ENCODE measurements around the gene PTPRQ.

Gene PTPRQ

DNA sequence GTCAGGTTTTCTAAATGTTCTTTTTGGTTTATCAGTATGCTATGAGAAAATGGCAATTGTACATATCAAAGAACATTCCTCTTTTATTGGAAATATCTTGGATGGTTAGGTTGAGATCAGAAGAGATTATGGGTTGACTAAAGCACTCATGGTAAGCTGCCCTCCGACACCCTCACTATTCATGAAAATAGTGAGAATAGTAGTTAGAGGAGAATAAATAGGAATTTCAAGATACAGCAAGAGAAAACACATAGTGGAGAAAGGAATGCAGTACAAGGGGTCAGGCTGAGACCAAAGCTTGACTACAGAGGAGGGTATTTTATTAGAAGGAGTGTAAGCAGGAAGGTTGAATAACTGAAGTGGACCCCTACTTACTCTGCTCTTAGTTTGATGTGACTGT lies 112.5 kb downstream of the PTPRQ start:
- no peak for DNase-seq (ENCODE audit: low spot score)

DNA sequence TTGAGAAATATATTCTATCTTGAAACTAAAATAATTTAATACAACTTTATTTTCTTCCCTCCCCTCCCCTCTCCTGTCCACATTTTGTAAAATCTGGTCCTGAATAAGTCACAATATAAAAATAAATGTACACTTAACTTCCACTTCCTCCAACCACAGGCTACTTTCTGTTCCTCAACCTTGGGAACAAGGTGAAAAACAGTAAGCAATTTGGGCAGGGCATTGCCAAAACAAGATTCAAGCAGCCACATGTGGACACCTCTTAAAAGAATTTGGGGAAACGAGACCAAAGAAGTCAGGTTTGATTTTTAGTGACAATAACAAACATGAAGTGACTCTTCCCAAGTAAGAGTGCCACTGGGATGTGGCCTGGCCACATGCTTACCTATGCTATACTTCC lies 115.7 kb downstream of the PTPRQ start:
- DNase-seq (ENCODE audit: low spot score), result no peak

DNA sequence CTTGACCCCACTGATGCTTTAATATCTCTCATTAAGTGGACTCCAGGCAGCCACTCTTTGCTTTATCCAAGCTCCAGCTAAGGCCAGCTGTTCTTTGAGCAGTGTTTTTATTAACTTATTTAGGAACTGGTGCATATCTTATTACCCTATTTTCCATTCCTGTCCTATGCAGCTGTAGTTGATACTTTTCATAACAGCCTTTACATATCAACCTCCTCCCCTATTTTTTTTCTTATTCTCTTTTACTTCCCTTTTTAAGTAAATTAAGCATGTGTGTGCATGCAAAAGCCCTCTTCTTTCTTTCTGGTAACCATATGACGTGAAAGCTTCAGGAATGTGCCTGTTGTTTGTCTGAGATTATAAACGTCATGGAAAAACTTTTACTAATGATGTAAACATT lies 121.2 kb downstream of the PTPRQ start:
- DNase-seq (ENCODE audit: low spot score), result no peak

DNA sequence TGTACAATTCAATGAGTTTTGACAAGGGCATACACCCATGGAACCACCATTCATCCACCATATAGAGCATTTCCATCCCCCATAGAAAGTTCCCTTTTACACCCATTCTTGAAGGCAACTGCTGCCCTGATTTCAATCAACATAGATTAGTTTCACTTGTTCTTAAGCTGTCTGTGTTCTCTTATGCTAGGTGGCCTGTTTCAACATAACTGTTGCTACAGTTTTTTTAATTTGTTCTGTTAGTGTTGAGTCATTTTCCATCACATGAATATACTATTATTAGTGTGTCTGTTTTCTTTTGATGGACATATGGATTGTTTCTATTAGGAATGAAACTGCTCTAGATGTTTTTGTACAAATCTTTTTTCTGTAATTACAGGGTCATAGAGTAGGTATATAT lies 123.4 kb downstream of the PTPRQ start:
- no peak for DNase-seq (ENCODE audit: low spot score)

DNA sequence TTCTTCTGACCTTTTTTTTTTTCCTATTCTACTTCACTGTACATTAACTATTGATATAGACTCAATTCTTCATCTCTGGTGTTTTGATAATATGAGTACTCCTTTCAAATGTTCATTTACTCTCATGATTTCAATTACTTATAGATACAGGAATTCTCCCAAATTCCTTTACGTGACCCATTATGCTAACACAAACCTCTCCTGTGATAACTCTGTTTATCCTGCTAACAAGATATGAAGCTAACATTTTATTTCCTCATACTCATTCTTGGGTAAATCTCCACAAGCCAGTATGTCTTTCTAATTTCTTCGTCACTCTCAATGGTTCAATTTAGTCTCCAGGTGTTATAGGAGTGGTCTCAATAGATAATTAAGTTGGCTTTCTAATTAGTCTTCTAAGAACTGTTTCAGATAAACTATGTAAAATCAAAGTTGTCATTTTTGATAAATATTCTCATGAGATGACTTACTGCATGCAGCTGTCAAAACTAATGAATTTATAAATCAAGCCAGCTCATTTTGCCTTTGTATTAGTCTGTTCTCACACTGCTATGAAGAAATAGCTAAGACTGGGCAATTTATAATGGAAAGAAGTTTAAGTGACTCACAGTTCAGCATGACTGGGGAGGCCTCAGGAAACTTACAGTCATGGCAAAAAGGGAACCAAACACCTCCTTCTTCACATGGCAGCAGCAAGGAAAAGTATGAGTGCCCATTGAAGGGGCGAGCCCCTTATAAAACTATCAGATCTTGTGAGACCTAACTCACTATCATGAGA lies 132.8 kb downstream of the PTPRQ start:
- no peak for DNase-seq (ENCODE audit: low spot score)

DNA sequence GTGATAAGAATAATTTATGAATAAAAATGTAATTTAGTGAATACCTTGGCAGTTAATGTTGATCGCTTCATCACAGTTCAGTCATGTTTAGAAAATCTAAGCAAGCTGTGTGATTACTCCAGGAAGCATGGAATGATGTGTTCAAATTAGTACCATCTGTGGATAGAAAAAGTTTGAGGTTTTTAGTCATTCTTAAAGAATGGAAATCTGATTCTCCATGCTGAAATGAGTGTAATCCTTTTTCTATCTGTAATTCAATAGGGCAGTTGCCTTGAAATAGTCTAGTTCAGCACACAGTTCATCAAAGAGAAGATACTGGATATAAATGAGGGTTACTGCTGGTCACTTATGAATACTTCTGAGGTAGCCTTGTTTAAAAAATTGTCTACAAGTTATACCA lies 136.2 kb downstream of the PTPRQ start:
- DNase-seq (ENCODE audit: low spot score), result no peak

DNA sequence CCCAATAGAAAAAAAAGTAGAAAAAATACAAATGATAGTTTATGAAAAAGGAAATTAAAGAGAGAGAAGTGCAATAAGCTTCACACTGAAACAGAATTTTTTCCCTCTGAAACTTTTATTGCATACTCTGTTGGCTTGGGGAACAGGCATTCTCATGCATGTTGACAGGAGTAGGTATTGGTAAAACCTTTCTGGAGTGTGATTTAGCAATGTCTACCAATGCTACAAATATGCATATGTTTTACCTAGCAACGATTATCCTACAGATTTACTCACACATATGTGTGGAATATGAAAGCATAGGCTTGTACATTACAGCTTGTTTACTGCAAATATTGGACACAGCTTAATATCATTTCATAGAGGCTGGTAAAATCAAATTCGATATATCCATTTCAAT lies 137.7 kb downstream of the PTPRQ start:
- no peak for DNase-seq (ENCODE audit: low spot score)

DNA sequence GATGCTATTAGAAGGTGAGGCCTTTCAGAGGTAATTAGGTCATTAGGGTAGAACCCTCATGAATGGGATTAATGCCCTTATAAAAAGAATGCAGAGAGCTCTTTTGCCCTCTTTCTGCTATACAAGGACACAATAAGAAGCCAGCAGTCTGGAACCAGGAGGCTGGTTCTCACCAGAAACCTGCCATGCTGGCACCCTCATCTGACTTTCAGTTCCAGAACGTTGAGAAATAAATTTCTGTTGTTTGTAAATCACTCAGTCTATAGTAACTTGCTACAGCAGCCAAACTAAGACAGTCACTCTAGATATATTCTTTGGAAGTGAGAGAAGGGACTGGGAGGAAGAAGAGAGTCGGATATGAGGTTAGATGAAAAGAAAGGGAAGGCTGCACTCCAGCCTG lies 138.4 kb downstream of the PTPRQ start:
- no peak for DNase-seq (ENCODE audit: low spot score)

DNA sequence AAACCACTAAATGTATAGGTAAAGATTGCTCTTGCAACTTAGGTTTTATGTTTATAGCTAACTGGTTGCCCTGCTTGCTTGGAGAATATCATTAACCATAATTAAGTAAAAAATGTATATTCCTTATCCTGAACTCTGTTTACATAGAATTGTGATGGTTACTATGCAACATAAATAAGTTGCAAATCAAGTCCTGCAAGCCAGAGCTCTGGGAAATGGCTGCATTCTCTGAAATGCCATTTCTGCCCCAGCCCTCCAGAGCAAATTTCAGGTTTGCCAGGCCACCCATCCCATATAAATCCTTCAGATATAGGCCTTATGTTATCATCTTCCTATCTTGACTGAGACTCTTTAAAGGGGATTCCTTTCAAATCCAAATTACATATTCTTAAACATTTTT lies 145.0 kb downstream of the PTPRQ start:
- no peak for DNase-seq (ENCODE audit: low spot score)

DNA sequence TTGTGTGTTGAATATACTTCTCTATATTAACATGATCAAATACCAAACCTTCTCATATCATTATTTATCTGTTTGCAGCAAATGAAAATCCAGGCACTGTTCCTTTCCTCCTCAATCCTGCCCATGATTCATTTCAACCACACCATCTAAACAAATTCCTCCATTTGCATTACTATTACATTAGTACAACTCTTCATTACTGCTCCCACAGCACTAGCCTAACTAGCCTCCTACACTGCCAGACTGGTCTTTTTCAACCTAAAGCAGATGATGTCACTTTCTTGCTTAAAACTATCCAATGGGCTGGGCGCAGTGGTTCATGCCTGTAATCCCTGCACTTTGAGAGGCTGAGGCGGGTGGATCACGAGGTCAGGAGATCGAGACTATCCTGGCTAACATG lies 146.1 kb downstream of the PTPRQ start:
- no peak for DNase-seq (ENCODE audit: low spot score)

DNA sequence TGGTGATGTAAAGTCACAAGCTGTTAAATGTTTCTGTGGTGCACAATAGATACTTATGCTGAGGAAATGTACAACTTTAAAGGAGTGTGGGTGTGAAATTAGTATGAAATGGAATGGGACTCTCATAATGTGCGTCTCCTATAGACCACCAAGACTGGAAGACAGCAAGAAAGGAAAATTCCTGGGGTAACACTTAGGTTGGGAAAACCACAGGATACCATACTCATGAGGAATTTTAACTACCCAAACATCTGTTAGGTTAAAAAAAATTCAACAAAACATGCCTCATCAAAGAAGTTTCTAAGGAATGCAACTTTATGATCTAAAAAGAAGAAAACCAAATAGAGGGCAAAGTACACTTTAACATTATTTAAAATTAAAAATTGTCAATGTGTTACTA lies 149.7 kb downstream of the PTPRQ start:
- no peak for DNase-seq (ENCODE audit: low spot score)

DNA sequence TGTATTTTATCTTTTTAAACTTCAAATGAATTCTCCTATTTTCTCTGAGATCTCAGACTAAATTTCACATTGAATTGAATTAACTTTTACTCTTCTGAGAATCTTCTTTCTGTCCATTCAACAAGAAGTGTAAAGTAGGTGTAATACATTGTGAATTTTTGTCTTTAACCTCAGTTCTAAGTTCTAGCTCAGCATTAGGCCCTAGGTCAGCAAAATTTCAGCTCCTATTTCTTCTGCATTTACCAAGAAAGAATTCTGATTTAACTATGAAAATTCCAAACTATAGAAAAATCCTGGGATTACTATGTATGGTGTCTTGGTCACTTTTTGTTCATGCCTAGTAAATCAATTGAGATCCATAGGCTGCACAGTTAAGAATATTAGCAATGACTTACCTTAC lies 152.5 kb downstream of the PTPRQ start:
- DNase-seq (ENCODE audit: low spot score), result no peak

DNA sequence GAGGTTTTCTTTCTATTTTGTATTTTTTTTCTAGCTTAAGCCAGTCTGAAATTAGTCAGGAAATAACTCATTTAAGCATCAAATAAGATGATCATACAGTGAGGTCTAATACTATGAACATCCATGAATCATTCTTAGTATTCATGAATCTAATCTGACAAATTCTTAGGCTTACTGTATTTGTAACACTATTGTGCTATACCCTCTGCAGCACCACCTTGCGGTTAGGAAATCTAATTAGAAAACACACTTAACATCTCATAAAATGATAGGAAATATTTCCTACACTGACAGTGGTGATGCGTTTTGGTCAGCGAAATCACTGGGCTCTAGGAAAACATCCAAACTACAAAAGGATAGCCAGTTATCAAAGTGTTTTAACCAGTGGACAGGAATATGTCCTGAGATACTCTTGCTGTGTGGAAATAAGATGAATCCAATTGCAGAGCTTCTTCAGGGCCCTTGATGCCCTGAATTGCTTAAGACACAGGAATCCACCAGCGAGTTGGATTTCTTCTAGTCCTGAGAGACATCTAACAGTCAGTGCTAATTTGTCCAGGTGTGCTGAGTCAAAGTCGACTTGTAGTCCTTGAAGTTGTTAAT lies 154.1 kb downstream of the PTPRQ start:
- DNase-seq (ENCODE audit: low spot score), result peak; percentile 7

DNA sequence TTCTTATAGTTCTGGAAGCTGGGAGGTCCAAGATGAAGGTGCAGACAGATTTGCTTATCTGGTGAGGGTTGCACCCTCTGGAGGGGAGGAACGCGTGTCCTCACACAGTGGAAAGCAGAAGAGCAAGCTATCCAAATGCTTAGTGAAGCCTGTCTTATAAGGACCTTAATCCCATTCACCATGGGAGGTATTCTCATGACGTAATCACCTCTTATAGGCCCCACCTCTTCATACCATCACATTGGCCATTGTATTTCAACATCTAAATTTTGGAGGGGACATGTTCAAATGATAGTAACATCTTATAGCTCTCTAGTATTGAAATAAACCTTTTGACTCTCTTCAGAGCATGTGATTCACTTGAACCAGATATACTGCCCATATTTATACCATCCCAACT lies 158.4 kb downstream of the PTPRQ start:
- no peak for DNase-seq (ENCODE audit: low spot score)

DNA sequence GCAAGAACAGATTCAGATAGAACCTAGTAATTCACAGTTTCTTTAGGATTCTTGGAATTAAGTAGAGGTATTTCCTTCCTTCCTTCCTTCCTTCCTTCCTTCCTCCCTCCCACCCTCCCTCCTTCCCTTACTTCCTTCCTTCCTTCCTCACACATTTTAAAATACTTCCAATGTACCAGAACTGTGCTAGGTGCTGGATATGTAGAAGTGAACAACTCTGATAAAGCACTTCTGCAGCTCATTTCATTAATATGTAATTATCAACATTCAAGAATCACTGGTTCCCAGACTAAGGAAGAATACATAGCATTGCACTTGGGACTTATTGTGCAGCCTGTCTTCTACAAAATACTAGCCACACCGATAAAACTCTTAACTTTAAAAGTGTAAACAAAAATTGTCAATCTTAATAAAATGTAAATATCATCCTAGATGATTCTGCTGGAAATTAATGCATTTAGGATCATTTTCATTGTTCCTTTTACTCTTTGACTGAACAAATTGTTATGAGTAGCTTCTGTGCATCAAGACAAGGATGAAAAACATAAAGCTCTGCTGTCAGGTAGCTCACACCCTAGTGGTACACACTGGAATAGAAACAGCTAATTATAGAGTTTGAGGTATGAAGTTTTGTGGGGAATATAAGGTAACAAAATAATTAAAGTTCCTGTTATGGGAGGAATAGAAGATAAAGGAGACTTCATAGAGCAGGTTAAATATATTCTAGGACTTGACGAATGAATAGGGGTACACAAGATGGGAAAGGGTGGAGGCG lies 163.5 kb downstream of the PTPRQ start:
- DNase-seq (ENCODE audit: low spot score), result no peak

DNA sequence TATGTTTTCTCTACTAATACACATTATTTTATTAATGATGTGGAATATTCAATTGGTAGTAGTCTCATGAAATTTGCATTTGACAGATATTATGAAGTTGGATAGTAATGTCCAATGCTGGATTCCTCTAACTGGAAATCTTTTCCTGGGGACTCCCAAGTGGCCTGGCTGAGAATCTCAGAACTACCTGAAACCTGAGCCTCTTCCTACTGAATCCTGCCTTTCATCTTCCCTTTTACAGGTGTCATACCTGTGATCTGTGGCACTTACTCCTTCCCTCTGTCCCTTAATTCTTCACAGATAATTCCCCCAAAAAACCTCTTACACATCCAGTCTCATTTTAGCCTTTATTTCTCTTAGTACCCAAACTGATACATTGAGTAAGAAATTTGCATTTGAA lies 173.7 kb downstream of the PTPRQ start:
- DNase-seq (ENCODE audit: low spot score), result no peak

DNA sequence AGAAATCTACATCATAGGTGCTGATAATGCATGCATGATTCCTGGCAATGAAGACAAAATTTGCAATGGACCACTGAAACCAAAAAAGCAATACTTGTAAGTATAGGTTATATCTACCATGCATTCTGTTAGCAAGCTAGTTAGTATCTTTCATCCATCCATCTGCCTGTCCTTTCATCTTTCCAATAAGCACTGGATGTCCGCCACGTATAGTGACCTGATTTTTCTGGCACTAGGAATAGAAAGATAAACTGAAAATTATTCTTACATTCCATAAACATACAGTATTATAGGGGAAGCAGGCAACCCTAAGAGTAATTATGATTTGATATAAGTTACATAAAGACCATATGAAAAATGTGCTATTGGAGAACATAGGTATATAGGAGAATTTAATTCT lies 176.2 kb downstream of the PTPRQ start:
- no peak for DNase-seq (ENCODE audit: low spot score)

DNA sequence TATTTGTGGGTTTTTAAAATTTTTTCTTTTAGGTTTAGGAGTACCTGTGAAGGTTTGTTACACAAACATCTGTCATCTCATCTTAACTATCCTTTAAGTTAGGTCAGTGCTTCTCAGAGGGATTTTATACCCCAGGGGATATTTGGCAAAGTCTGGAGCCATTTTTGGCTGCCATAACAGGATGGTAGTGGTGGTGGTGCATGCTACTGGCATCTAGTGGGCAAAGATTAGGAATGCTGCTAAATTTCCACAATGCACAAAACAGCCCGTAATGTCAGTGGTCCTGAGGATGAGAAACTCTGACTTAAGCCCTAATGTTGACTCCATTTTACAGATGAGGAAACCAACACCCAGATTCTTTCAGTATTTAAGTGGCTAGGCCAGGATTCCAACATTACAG lies 178.2 kb downstream of the PTPRQ start:
- DNase-seq (ENCODE audit: low spot score), result no peak

DNA sequence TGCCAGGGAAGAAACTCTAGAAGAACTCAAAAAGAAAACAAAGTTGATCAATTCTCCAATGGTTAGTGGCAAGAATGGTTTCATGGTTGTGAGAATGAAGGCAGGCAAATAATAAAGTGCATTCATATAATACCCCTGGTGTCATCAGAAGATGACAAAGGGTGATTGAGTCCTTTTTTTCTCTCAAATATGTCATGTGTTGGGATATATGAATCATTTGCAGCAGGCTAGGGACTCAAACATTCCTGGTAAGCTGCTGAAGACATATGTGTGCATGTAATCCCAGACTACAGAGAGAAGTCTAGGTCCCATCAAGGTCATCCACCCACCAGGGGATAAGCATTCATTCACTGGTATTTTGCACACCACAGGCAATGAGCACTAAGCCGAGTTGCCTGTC lies 181.0 kb downstream of the PTPRQ start:
- no peak for DNase-seq (ENCODE audit: low spot score)

DNA sequence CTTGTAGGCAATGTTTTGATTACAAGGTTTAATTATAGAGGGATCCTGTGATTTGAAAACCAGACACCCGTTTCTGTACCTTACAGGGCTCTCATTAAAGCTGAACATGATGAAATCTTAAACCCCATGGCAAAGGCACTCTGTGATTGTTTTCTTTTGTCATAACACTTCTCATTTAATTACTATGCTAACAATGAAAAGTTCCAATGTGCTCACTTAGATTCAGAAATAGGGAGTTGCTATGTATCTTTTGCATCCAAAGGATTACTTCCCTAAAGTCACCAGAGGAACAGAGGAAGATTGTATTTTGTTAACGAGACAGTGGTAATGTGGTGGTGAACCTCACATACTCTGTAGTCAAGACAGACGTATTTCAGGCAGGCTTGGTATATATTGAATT lies 181.9 kb downstream of the PTPRQ start:
- no peak for DNase-seq (ENCODE audit: low spot score)

DNA sequence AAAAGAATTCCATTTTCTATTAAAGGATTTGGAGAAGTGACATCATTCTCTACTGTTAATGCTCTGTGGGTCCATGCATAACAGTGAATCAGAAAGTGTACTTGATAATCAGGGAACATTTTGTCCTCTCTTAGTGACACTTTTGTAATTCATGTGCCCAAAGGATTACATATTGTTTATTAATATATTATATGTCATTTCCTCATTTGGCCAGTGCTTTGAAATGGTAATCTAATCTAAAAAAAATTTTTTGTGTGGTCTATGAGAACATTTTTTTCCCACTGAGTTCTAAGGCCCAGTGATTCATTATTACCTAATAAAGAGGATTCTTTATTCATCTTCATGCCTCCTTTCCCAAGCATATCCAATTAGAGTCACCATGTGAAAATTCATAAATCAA lies 183.7 kb downstream of the PTPRQ start:
- no peak for DNase-seq (ENCODE audit: low spot score)

DNA sequence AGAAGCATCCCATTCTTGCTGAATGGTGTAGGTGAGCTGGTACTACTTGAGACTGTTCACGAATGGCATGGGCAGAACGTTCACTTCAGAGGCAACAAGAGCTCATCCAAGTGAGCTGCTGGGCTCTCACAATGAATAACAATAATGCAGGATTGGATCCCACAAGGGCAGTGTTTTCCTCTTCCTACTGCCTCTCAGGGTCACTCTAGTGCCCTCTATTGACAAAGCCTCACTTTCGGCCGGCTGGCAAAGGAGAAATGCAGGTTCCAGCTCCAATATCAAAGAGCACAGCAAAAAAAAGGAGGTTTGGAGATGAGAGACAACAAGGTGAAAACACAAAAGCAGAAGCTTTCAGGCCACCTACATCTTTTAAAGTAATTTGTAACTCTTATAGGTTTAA lies 188.8 kb downstream of the PTPRQ start:
- DNase-seq (ENCODE audit: low spot score), result peak; percentile 71

DNA sequence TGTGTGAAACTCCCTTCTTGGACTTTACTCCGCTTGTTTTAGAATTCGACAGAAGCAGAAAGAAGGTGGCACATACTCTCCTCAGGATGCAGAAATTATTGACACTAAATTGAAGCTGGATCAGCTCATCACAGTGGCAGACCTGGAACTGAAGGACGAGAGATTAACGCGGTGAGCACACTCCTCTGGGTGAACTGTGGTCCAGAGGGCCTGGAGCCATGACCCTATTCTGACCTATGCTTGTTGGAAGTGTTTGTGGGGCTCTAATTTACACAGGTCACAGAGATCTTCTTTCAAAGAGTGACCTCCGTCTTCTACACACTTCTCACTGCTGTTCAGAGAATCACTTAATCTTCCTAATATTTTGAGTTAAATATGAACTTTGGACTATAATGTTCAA lies 190.9 kb downstream of the PTPRQ start:
- no peak for DNase-seq (ENCODE audit: low spot score)

Data from iPS-NIHi11 (cell line).